ENCODE results near the gene CABCOCO1. TPM values are rescaled to one million over a fixed set of nuclear protein-coding genes. Genes with fewer than 3 reads are reported as not detected.

Gene CABCOCO1
- total and polyA plus RNA-seq, 9 of the 15 experiments (the other 6 are each of a cell fraction or from before 2014, with no cell fraction given) = 0.04 TPM; not detected in 8

DNA sequence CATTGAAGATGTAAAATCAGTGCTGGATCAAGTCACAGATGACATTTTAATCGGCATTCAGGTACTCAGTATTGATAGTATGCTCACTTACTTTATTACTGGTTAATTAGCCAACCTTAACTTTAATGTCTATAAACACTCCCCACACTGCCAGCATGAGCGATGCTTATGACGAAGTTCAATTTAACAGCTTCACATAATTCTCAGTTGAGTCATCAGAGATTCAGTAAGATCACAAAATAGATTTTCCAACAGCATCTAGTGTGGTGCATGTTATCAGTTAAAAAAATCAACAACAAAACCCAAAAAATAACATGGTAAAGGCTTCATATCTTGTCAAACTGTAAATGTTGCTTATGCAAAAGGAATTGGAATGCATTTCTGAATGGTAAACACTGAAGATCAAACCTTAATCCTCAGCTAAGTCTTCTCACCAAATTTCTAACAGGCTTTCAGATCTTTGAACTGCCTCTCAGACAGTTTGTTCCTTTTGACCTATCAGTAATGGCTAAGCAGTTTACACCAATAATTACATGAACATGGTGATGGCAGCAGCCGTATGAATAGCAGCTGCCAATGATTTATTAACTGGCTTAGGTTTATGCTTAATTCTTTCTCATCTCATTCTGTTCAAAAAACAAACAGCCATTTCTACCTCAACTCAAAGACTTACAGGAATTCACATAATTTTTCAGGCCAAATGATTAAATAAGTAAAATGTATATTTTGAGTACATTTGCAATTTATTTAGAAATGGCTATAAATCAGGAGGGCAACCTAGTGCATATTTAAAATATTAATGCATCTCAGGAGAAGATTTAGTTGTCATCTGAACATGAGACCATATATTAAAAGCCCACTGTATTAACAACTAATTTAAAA is 98.5 kb downstream of the CABCOCO1 start (continued):
- TF ChIP-seq ZNF551 (CRISPR knock-in tag; IDR thresholded peaks at IDR 0.05) (no peak), DPF2 (IDR thresholded peaks at IDR 0.05) (peak; percentile 49; the same call in 1 of the 2 replicates), RBM39 (optimal IDR thresholded peaks at IDR 0.05; ENCODE audit: low read depth, low read length) (no peak), FOXA1 (IDR thresholded peaks at IDR 0.05; ENCODE audit: borderline replicate concordance) (no peak), TAL1 (IDR thresholded peaks at IDR 0.05) (no peak), EZH2 (IDR thresholded peaks at IDR 0.05; ENCODE audit: borderline replicate concordance, low read depth, low read length) (no peak), CHD4 (IDR thresholded peaks at IDR 0.05; ENCODE audit: insufficient read depth, insufficient replicate concordance, low read depth, low read length, poor library complexity, severe bottlenecking) (no peak), ZNF12 (CRISPR knock-in tag; IDR thresholded peaks at IDR 0.05) (no peak), PHF21A (IDR thresholded peaks at IDR 0.05; ENCODE audit: borderline replicate concordance, low read depth) (no peak), ELF2 (CRISPR knock-in tag; IDR thresholded peaks at IDR 0.05) (no peak), ETV1 (tag; conservative IDR thresholded peaks at IDR 0.05; ENCODE audit: low read depth) (no peak), BRD9 (IDR thresholded peaks at IDR 0.05; ENCODE audit: low read depth, partially characterized antibody) (no peak), ZSCAN29 (IDR thresholded peaks at IDR 0.05) (no peak), PYGO2 (tag; IDR thresholded peaks at IDR 0.05) (0 out of 2 replicates have a peak, but pooled peaks have one; percentile 17), PHF8 (IDR thresholded peaks at IDR 0.05; ENCODE audit: borderline replicate concordance, low read length) (no peak), ETS2 (tag; IDR thresholded peaks at IDR 0.05; ENCODE audit: borderline replicate concordance, poor library complexity, severe bottlenecking) (no peak), TEAD4 (IDR thresholded peaks at IDR 0.05; ENCODE audit: low read length) (peak; percentile 62), TEAD4 (CRISPR knock-in tag; IDR thresholded peaks at IDR 0.05; ENCODE audit: borderline replicate concordance) (no peak), TOE1 (IDR thresholded peaks at IDR 0.05; ENCODE audit: borderline replicate concordance) (no peak), TOE1 (CRISPR knock-in tag; IDR thresholded peaks at IDR 0.05; ENCODE audit: borderline replicate concordance, low read depth) (no peak)
- TF ChIP-seq, protein P1, sequence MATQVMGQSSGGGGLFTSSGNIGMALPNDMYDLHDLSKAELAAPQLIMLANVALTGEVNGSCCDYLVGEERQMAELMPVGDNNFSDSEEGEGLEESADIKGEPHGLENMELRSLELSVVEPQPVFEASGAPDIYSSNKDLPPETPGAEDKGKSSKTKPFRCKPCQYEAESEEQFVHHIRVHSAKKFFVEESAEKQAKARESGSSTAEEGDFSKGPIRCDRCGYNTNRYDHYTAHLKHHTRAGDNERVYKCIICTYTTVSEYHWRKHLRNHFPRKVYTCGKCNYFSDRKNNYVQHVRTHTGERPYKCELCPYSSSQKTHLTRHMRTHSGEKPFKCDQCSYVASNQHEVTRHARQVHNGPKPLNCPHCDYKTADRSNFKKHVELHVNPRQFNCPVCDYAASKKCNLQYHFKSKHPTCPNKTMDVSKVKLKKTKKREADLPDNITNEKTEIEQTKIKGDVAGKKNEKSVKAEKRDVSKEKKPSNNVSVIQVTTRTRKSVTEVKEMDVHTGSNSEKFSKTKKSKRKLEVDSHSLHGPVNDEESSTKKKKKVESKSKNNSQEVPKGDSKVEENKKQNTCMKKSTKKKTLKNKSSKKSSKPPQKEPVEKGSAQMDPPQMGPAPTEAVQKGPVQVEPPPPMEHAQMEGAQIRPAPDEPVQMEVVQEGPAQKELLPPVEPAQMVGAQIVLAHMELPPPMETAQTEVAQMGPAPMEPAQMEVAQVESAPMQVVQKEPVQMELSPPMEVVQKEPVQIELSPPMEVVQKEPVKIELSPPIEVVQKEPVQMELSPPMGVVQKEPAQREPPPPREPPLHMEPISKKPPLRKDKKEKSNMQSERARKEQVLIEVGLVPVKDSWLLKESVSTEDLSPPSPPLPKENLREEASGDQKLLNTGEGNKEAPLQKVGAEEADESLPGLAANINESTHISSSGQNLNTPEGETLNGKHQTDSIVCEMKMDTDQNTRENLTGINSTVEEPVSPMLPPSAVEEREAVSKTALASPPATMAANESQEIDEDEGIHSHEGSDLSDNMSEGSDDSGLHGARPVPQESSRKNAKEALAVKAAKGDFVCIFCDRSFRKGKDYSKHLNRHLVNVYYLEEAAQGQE (IDR thresholded peaks at IDR 0.05; ENCODE audit: borderline replicate concordance) = no peak
- TF ChIP-seq, protein P1 (CRISPR knock-in tag; IDR thresholded peaks at IDR 0.05; ENCODE audit: low read depth) = no peak

Data from K562 (cell line).